ENCODE measurements around the gene MED15.
"Not testable (repeated sequence)": the region's sequence is repeated elsewhere in the genome, so short reads cannot be mapped to it uniquely, and the experiment has no call there.

GRCh38 chr22:20504293-20504922 lies 3.0 kb upstream of the MED15 start:
- TF ChIP-seq CTCF (IDR thresholded peaks at IDR 0.05); SIN3A (IDR thresholded peaks at IDR 0.05; ENCODE audit: borderline replicate concordance, insufficient read depth, low read depth, low read length): not testable (repeated sequence)
- TF ChIP-seq, protein P1, sequence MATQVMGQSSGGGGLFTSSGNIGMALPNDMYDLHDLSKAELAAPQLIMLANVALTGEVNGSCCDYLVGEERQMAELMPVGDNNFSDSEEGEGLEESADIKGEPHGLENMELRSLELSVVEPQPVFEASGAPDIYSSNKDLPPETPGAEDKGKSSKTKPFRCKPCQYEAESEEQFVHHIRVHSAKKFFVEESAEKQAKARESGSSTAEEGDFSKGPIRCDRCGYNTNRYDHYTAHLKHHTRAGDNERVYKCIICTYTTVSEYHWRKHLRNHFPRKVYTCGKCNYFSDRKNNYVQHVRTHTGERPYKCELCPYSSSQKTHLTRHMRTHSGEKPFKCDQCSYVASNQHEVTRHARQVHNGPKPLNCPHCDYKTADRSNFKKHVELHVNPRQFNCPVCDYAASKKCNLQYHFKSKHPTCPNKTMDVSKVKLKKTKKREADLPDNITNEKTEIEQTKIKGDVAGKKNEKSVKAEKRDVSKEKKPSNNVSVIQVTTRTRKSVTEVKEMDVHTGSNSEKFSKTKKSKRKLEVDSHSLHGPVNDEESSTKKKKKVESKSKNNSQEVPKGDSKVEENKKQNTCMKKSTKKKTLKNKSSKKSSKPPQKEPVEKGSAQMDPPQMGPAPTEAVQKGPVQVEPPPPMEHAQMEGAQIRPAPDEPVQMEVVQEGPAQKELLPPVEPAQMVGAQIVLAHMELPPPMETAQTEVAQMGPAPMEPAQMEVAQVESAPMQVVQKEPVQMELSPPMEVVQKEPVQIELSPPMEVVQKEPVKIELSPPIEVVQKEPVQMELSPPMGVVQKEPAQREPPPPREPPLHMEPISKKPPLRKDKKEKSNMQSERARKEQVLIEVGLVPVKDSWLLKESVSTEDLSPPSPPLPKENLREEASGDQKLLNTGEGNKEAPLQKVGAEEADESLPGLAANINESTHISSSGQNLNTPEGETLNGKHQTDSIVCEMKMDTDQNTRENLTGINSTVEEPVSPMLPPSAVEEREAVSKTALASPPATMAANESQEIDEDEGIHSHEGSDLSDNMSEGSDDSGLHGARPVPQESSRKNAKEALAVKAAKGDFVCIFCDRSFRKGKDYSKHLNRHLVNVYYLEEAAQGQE (IDR thresholded peaks at IDR 0.05; ENCODE audit: insufficient read depth in 1 of 2, low read depth in 2 of 2, low read length in 1 of 2): not testable (repeated sequence)
- peak; percentile 31; the same call in 1 of the 2 replicates for TF ChIP-seq POLR2AphosphoS5 (IDR thresholded peaks at IDR 0.05; ENCODE audit: low read depth, low read length)
